ENCODE measurements around the gene MICU1.

- no peak for TF ChIP-seq CTCF (IDR thresholded peaks at IDR 0.05)
- TF ChIP-seq EZH2phosphoT487 (IDR thresholded peaks at IDR 0.05) = no peak
- TF ChIP-seq EZH2 (IDR thresholded peaks at IDR 0.05) = no peak
Observed at GRCh38 chr10:72462261-72462660, 163.6 kb downstream of the MICU1 start.

Data from neural progenitor cell (in vitro differentiated cells).